GM15510 (cell line): ENCODE results near the gene PGP.

Source experiments
- POLR2A ChIP-seq: IDR thresholded peaks from 3 replicates; pipeline ENCODE4 v1.6.1; 2011; ENCODE audit warnings: borderline replicate concordance; ENCODE audit not compliant: insufficient read length; ENCODE audit errors: extremely low read depth

PGP gene

GRCh38 chr16:2199621-2200139 is 15.0 kb downstream of the PGP start:
- no peak for TF ChIP-seq POLR2A

DNA sequence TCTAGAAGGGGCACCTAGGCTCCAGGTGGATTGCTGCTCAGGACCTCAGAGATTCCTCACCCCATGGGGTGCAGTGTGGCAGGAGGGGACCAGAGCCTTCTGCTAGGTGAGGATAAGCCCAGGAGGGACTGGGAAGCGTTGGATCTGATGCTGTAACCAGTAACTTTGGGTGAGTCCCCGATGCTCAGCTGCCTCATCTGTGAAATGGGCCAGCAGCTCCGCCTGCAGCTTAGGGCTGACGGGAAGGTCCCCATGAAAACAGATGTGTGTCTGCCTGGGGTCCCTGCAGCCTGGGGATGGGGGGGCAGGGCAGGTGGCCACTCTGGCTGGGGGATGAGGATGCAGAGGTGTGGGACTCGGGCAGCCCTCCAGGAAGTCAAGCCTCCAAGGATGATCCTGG is 15.5 kb downstream of the PGP start:
- no peak for TF ChIP-seq POLR2A

GRCh38 chr16:2198283-2198682 is 16.4 kb downstream of the PGP start:
- no peak for TF ChIP-seq POLR2A

GRCh38 chr16:2197765-2198164 is 16.9 kb downstream of the PGP start:
- TF ChIP-seq POLR2A, result no peak

- no peak for TF ChIP-seq POLR2A
Measured at GRCh38 chr16:2196981-2197511, 17.6 kb downstream of the PGP start.

DNA sequence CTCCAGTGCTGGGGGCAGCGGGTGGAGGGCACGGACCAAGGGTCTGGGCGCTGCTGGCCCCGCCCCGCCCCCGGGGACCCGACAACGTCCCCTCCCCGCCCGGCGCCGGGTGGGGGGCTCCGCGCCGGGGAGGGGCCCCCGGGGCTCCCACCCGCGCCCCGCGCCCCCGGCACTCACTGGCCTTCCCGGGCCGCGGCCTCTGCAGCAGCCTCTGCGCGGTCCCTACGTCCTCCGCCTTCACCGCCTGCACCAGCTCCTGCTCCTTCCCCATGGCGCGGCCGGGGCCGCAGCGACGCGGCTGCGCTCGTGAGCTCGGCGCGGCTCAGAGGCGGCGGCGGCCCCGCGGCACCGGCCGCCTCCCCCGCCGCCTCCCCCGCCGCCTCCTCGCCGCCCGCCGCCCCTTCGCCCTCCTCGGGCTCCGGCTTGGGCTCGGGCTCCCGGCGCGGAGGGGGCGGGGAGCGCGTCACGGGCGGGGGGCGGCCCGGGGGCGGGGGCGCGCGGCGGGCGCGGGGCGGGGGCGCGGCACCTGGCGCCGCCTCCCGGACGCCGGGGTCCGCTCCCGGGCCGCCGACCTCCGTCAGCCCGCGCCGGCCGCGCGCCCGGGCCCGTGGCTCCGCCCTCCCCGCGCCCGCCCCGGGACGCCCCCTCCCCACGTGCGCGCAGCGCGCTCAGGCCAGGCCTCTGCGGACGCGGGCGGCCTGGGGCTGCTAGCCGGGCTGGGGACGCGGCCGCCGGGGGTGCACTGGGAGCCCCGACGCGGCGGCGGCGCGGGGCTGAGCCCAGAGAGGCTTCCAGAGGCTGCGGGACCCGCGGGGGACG is 18.3 kb downstream of the PGP start, which contains the start of gene CASKIN1:
CASKIN1 (minus strand) TSS at position 444 of the 819 bp plus-strand sequence; CDS start at position 271, 173 bp downstream.
- no peak for TF ChIP-seq POLR2A

DNA sequence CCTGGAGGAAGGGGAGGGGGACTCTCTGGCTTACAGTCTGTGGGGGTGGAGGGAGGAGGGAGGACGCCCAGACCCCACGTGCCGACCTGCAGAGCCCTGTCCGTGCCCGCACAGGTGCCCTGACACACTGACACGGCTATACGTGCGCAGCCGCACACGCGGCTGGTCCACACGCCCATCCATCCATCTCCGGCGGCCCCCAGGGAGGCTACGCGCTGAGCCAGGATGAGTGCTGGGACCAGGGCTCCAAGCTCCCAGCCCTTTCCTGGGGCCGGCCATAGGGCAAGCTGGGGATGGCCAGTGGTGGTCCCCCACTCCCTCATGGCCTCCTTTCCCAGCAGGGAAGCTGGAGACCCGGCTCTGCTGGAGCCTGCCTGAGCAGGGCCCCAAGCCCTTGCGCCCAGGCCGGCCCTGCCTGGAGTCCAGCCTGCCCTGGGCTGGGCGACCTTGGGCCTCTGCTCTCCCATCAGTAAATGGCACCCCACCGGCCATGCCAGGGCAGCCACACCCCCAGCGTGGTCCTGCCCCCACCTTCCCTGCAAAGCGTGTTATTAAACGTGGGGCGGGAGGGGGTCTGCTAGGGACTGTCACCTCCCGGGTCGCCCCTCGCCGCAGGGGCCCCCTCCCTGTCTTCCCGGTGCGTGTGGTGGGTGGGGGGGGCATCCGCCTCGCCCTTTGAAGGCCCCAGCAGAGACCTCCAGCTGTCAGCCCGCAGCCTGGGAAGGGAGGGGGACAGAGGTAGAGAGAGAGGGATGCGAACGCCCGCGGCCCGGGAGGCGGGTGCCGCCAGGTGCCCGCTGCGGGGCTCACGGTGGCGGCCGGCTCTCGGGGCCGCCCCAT is 19.1 kb downstream of the PGP start:
- no peak for TF ChIP-seq POLR2A

GRCh38 chr16:2194852-2195321 is 19.8 kb downstream of the PGP start:
- TF ChIP-seq POLR2A, result no peak

GRCh38 chr16:2194166-2194834 is 20.3 kb downstream of the PGP start:
- TF ChIP-seq POLR2A, result no peak

DNA sequence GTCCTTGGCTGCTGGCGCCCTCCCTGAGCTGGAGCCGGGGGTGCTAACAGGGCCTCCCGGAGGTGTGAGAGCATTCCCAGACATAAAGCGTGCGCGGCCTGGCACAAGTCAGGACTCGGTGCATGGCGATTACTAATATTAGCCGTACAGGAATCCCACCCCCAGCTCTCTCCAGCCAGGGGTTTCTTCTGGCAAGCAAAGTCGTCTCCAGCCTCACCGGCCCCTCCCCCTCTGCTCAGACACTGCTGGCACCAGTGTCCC is 23.3 kb downstream of the PGP start:
- no peak for TF ChIP-seq POLR2A

- TF ChIP-seq POLR2A, result no peak
Measured at GRCh38 chr16:2190659-2191445, 23.8 kb downstream of the PGP start.

- TF ChIP-seq POLR2A, result no peak
Measured at GRCh38 chr16:2190002-2190658, 24.5 kb downstream of the PGP start.

DNA sequence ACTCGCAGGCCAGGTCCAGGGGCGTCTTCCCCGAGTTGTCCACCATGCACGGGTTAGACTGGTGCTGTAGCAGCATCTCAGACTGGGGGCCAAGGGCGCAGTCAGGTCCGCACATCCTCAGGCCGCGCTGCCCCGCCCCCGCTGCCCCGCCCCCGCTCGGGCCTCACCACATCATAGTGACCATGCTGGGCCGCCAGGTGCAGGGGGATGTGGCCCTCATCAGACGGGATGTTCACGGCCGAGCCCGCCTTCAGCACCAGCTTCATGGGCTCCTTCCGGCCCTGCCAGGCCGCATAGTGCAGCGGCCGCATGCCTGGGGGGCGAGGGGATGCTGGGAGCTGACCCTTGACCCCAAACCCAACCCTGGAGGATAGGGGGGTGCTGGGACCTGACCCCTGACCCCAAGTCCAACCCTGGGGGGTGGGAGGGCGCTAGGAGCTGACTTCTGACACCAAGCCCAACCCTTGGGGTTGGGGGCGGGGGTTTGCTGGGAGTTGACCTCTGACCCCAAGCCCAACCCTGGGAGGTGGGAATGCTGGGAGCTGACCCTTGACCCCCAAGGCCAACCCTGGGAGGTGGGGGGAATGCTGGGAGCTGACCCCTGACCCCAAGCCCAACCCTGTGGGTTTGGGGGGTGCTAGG is 25.3 kb downstream of the PGP start:
- TF ChIP-seq POLR2A, result no peak
